Measurements from ENCODE around the gene ZNF624.

ZNF624 gene

GRCh38 chr17:16617481-16618060 is 36.1 kb downstream of the ZNF624 start:
- no peak for DNase-seq (ENCODE audit: extremely low spot score, insufficient read length, low read depth)
- FAIRE-seq: no peak

GRCh38 chr17:16599537-16599936 is 54.1 kb downstream of the ZNF624 start:
- no peak for FAIRE-seq
- DNase-seq (ENCODE audit: extremely low spot score, insufficient read length, low read depth): no peak

GRCh38 chr17:16593356-16594102 is 60.1 kb downstream of the ZNF624 start:
- DNase-seq (ENCODE audit: extremely low spot score, insufficient read length, low read depth): no peak

GRCh38 chr17:16589097-16589969 is 64.3 kb downstream of the ZNF624 start:
- peak; percentile 94 for FAIRE-seq
- peak; percentile 90 for DNase-seq (ENCODE audit: extremely low spot score, insufficient read length, low read depth)

More at GRCh38 chr17:16593356-16594102, 60.1 kb downstream of the ZNF624 start:
- FAIRE-seq: no peak

GRCh38 chr17:16585796-16586195 is 67.9 kb downstream of the ZNF624 start:
- FAIRE-seq: no peak
- no peak for DNase-seq (ENCODE audit: extremely low spot score, insufficient read length, low read depth)

GRCh38 chr17:16584273-16584995 is 69.2 kb downstream of the ZNF624 start:
- DNase-seq (ENCODE audit: extremely low spot score, insufficient read length, low read depth): peak; percentile 20

GRCh38 chr17:16583781-16584180 is 69.9 kb downstream of the ZNF624 start:
- FAIRE-seq (no peak), DNase-seq (ENCODE audit: extremely low spot score, insufficient read length, low read depth) (no peak)

More at GRCh38 chr17:16584273-16584995, 69.2 kb downstream of the ZNF624 start:
- no peak for FAIRE-seq

- DNase-seq (ENCODE audit: extremely low spot score, insufficient read length, low read depth): no peak
- no peak for FAIRE-seq
These were observed 80.2 kb downstream of the ZNF624 start for GRCh38 chr17:16573466-16573865.
